Measurements from ENCODE around the gene SLC38A11. TPM values are rescaled to one million over a fixed set of nuclear protein-coding genes. Genes with fewer than 3 reads are reported as not detected.
"Not testable (repeated sequence)": the region's sequence is repeated elsewhere in the genome, so short reads cannot be mapped to it uniquely, and the experiment has no call there.

Gene SLC38A11, protein sequence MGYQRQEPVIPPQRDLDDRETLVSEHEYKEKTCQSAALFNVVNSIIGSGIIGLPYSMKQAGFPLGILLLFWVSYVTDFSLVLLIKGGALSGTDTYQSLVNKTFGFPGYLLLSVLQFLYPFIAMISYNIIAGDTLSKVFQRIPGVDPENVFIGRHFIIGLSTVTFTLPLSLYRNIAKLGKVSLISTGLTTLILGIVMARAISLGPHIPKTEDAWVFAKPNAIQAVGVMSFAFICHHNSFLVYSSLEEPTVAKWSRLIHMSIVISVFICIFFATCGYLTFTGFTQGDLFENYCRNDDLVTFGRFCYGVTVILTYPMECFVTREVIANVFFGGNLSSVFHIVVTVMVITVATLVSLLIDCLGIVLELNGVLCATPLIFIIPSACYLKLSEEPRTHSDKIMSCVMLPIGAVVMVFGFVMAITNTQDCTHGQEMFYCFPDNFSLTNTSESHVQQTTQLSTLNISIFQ
- total RNA-seq (10 to 100 TPM in 1 of 2 donors, 1 to 10 TPM in 1; 3.1 to 28.9 TPM), polyA plus RNA-seq (ENCODE audit: insufficient read length in 2 of 2) (1 to 10 TPM; 2.2 to 4.2 TPM)
- long read RNA-seq, donor 1, result 0 reads
- long read RNA-seq, donor 2, result 0 reads
- long read RNA-seq, donor 3, result 0 reads
- long read RNA-seq, donor 4, result 0 reads

DNA sequence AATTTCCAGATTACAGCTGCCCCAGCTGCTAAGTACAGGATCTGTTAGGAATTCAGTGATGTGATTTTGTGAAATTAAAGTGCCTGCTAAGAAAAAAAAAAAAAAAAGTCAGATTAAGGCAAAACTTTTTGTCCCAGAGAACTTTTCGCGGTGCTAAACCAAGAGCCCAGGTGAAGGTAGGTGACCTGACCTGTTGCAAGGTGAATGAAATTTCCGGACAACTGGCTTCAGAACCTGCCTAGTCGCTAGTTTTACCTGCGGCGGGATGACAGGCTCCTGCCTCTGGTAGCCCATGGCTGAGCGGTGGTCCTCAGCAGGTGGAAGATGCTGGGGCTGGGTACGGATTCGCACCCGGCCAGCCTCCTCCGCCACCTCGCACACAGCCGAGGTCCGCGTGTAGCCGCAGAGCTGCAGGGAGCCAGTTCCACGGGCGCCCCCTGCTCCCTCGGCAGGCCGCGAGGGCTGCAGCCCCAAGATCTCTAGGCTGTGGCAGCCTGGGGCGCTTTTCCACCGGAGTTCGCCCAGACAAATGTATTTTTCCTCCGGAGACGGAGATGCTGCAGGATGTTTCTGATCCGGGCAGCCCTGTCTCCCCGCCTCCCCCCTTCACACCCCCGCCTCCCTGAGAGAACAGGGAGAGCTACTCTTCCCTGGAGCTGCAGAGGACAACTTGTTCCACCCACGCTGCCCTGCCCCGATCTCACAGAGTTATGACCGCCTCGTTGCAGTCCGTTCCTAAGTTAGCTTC lies at the start of gene SLC38A11:
Gene SLC38A11, minus strand, starts transcription at position 572 of the 748 bp plus-strand sequence. Its CDS starts 278 bp downstream, at position 294.
- Histone ChIP-seq H3K9me3 (ENCODE audit: control insufficient read depth, insufficient read depth, low read length) (no peaks in the 10 kb centered on the region), H3K27ac (ENCODE audit: low read depth, low read length) (no peak within 1 kb of the TSS), H3K4me3 (ENCODE audit: low read depth, low read length) (peak within 1 kb of the TSS; percentile 29), H3K4me1 (ENCODE audit: control insufficient read depth, insufficient read depth, low read length) (peaks cover 4% of the 10 kb centered on the region), H3K27me3 (ENCODE audit: control insufficient read depth, insufficient read depth, low read length) (peaks cover 5% of the 10 kb centered on the region), H3K36me3 (ENCODE audit: control insufficient read depth, insufficient read depth, low read length) (no peaks in the 10 kb centered on the region)
- peak in 2 of 6 donors; percentile 12 to 25 for DNase-seq (ENCODE audit: low read depth in 4 of 6, low spot score in 6 of 6)
- 11% methylated on average over 32 of the region's 34 CpGs for WGBS (ENCODE audit: insufficient coverage)

DNA sequence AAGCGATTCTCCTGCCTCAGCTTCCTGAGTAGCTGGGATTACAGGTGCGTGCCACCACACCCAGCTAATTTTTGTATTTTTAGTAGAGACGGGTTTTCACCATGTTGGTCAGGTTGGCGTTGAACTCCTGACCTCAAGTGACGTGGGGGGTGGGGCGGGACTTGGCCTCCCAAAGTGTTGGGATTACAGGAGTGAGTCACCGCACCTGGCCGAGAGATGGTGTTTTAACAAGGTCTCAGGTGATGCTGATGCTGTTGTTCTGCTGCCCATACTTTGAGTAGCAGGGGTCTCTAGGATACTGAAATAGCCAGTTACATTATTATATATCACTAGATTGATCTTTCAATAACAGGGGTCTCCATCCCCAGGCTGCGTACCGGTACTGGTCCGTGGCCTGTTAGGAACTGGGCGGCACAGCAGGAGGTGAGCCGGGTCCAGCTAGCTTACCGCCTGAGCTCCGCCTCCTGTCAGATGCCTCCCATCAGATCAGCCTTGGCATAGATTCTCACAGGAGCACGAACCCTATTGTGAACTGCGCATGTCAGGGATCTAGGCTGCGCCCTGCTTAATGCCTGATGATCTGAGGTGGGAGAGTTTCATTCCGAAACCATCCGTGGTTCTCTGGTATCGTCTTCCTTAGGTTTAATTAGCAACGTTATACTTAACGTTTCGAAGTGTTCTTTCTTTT lies 48.3 kb upstream of the SLC38A11 start:
- no peak for DNase-seq (ENCODE audit: low read depth in 4 of 6, low spot score in 6 of 6)
- no peak overlapping the region for H3K4me3 ChIP-seq (ENCODE audit: low read depth, low read length)
- no peaks in the 10 kb centered on the region for H3K36me3 ChIP-seq (ENCODE audit: control insufficient read depth, insufficient read depth, low read length)
- no peak overlapping the region for H3K27ac ChIP-seq (ENCODE audit: low read depth, low read length)
- no peaks in the 10 kb centered on the region for H3K4me1 ChIP-seq (ENCODE audit: control insufficient read depth, insufficient read depth, low read length)
- no peaks in the 10 kb centered on the region for H3K27me3 ChIP-seq (ENCODE audit: control insufficient read depth, insufficient read depth, low read length)
- 89% methylated on average over 19 of the region's 24 CpGs for WGBS (ENCODE audit: insufficient coverage)
- H3K9me3 ChIP-seq (ENCODE audit: control insufficient read depth, insufficient read depth, low read length), result no peaks in the 10 kb centered on the region

DNA sequence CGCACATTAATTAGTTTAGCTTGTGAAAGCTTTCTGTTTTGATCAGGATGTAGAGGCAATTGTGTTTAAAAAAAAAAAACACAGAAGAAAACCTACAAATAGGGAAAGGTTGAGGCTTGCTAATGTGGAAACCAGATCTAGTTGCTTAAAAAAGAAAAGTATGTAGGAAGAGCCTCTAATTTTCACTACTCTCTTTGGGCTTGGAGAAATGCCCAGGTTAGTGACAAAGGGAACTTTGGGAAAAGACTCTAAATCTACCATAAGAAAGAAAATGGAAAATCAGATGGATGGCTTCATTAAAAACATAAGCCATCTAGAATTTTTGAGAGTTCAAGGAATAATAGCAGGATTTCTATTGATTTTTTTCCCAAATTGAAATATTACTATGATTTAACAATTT lies 47.3 kb upstream of the SLC38A11 start:
- H3K27ac ChIP-seq (ENCODE audit: low read depth, low read length), result no peak overlapping the region
- no peaks in the 10 kb centered on the region for H3K4me1 ChIP-seq (ENCODE audit: control insufficient read depth, insufficient read depth, low read length)
- peak in 2 of 6 donors; percentile 10 to 17 for DNase-seq (ENCODE audit: low read depth in 4 of 6, low spot score in 6 of 6)
- no peaks in the 10 kb centered on the region for H3K27me3 ChIP-seq (ENCODE audit: control insufficient read depth, insufficient read depth, low read length)
- WGBS (ENCODE audit: insufficient coverage), result no CpG with 5 or more reads among the region's 1 CpG
- no peaks in the 10 kb centered on the region for H3K36me3 ChIP-seq (ENCODE audit: control insufficient read depth, insufficient read depth, low read length)
- no peaks in the 10 kb centered on the region for H3K9me3 ChIP-seq (ENCODE audit: control insufficient read depth, insufficient read depth, low read length)
- H3K4me3 ChIP-seq (ENCODE audit: low read depth, low read length), result no peak overlapping the region

GRCh38 chr2:164994664-164995299 lies 39.5 kb upstream of the SLC38A11 start:
- WGBS (ENCODE audit: insufficient coverage), result 99% methylated on average over 30 of the region's 43 CpGs
- not testable (repeated sequence) for H3K4me1 ChIP-seq (ENCODE audit: control insufficient read depth, insufficient read depth, low read length); H3K9me3 ChIP-seq (ENCODE audit: control insufficient read depth, insufficient read depth, low read length); DNase-seq (ENCODE audit: low read depth in 4 of 6, low spot score in 6 of 6); H3K27ac ChIP-seq (ENCODE audit: low read depth, low read length); H3K4me3 ChIP-seq (ENCODE audit: low read depth, low read length); H3K36me3 ChIP-seq (ENCODE audit: control insufficient read depth, insufficient read depth, low read length); H3K27me3 ChIP-seq (ENCODE audit: control insufficient read depth, insufficient read depth, low read length)

DNA sequence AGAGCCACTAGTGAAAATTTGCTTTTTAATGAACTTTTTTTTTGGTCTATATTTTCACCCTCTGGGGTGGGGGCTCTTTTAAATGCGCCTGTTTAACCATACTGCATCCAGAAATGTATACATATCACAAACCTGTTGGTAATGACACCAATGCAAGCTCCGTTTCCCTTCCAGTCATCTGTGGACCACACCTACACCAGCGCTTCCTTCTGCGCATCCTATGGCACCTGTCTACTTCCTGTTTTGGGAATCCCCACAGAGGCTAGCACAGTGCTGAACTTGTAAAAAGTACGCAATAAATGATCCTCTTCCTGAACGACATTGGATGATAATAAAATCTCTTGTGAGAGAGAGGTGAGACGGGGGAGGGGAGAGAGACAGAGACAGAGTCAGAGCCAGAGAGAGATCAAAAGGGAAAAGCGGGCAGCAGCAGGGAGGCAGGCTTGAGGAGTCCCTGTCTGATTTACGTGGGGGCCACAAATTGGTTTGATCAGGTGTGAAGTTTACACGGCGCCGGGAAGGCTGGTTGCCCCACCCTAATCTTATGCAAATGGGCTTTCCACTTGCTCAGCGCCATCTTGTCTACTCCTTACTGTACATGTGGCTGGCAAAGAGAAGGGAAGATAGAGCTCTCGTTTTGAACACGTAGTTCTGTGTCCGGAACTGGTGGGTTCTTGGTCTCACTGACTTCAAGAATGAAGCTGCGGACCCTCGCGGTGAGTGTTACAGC lies 38.1 kb upstream of the SLC38A11 start:
- no peaks in the 10 kb centered on the region for H3K9me3 ChIP-seq (ENCODE audit: control insufficient read depth, insufficient read depth, low read length)
- no peaks in the 10 kb centered on the region for H3K27me3 ChIP-seq (ENCODE audit: control insufficient read depth, insufficient read depth, low read length)
- 91% methylated on average over 13 of the region's 19 CpGs for WGBS (ENCODE audit: insufficient coverage)
- no peak overlapping the region for H3K4me3 ChIP-seq (ENCODE audit: low read depth, low read length)
- DNase-seq (ENCODE audit: low read depth in 4 of 6, low spot score in 6 of 6), result no peak
- no peaks in the 10 kb centered on the region for H3K36me3 ChIP-seq (ENCODE audit: control insufficient read depth, insufficient read depth, low read length)
- H3K4me1 ChIP-seq (ENCODE audit: control insufficient read depth, insufficient read depth, low read length), result no peaks in the 10 kb centered on the region
- H3K27ac ChIP-seq (ENCODE audit: low read depth, low read length), result no peak overlapping the region

GRCh38 chr2:164992818-164993217 lies 37.5 kb upstream of the SLC38A11 start:
- H3K9me3 ChIP-seq (ENCODE audit: control insufficient read depth, insufficient read depth, low read length), result no peaks in the 10 kb centered on the region
- no peak overlapping the region for H3K4me3 ChIP-seq (ENCODE audit: low read depth, low read length)
- no peaks in the 10 kb centered on the region for H3K27me3 ChIP-seq (ENCODE audit: control insufficient read depth, insufficient read depth, low read length)
- no CpG with 5 or more reads among the region's 5 CpGs for WGBS (ENCODE audit: insufficient coverage)
- peak; percentile 75 to 96 (median 86) for DNase-seq (ENCODE audit: low read depth in 4 of 6, low spot score in 6 of 6)
- no peak overlapping the region for H3K27ac ChIP-seq (ENCODE audit: low read depth, low read length)
- H3K36me3 ChIP-seq (ENCODE audit: control insufficient read depth, insufficient read depth, low read length), result no peaks in the 10 kb centered on the region
- H3K4me1 ChIP-seq (ENCODE audit: control insufficient read depth, insufficient read depth, low read length), result no peaks in the 10 kb centered on the region

GRCh38 chr2:164992093-164992454 lies 36.7 kb upstream of the SLC38A11 start:
- H3K27ac ChIP-seq (ENCODE audit: low read depth, low read length), result peak overlapping the region; percentile 2
- DNase-seq (ENCODE audit: low read depth in 4 of 6, low spot score in 6 of 6); H3K4me1 ChIP-seq (ENCODE audit: control insufficient read depth, insufficient read depth, low read length); H3K27me3 ChIP-seq (ENCODE audit: control insufficient read depth, insufficient read depth, low read length); H3K36me3 ChIP-seq (ENCODE audit: control insufficient read depth, insufficient read depth, low read length); H3K4me3 ChIP-seq (ENCODE audit: low read depth, low read length); H3K9me3 ChIP-seq (ENCODE audit: control insufficient read depth, insufficient read depth, low read length): not testable (repeated sequence)

DNA sequence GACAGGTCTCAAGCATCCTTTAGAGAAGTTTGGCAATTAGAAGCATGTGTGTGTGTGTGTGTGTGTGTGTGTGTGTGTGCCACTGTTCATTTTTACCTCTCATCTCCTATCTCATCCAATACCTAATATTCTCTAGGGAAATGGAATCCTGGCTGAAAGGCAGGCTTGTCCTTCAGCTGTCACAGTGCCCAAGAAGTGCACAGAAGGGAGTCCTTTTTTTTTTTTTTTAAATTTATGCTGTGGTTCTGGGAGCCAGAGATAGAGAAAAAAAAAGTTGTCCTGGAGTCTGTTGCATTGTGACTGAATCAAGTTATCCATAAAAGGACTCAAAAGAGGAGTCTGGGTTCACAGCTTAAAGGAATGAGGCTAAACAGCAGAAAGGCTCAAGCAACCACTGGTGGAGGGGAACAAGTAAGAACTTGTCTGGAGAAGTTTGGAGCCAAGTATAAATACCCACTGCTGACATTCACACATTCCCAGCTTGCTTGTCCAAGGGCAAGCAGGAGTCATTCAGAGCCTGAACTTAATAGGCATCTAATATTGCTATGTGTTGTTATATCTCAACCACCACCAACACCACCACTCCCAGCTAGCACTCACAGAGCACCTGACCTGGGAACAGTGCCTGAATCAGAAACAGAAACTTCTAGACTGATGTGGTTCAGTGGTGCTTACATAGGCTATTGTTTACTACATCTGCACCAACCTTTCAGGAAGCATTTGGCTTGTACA lies 36.2 kb upstream of the SLC38A11 start:
- not testable (repeated sequence) for H3K9me3 ChIP-seq (ENCODE audit: control insufficient read depth, insufficient read depth, low read length)

More for the DNA sequence above, 36.2 kb upstream of the SLC38A11 start:
- H3K4me1 ChIP-seq (ENCODE audit: control insufficient read depth, insufficient read depth, low read length); H3K27me3 ChIP-seq (ENCODE audit: control insufficient read depth, insufficient read depth, low read length); H3K4me3 ChIP-seq (ENCODE audit: low read depth, low read length); H3K36me3 ChIP-seq (ENCODE audit: control insufficient read depth, insufficient read depth, low read length): not testable (repeated sequence)
- peak in 1 of 6 donors; percentile 47 for DNase-seq (ENCODE audit: low read depth in 4 of 6, low spot score in 6 of 6)
- peak overlapping the region; percentile 2 for H3K27ac ChIP-seq (ENCODE audit: low read depth, low read length)
